NK-92 (cell line): ENCODE measurements around the gene NUP214.

Source experiments
- DNase-seq: peaks from one replicate; lab custom pipeline; 2025; ENCODE audit not compliant: unreplicated experiment; lab: John Stamatoyannopoulos, UW

NUP214 gene

DNA sequence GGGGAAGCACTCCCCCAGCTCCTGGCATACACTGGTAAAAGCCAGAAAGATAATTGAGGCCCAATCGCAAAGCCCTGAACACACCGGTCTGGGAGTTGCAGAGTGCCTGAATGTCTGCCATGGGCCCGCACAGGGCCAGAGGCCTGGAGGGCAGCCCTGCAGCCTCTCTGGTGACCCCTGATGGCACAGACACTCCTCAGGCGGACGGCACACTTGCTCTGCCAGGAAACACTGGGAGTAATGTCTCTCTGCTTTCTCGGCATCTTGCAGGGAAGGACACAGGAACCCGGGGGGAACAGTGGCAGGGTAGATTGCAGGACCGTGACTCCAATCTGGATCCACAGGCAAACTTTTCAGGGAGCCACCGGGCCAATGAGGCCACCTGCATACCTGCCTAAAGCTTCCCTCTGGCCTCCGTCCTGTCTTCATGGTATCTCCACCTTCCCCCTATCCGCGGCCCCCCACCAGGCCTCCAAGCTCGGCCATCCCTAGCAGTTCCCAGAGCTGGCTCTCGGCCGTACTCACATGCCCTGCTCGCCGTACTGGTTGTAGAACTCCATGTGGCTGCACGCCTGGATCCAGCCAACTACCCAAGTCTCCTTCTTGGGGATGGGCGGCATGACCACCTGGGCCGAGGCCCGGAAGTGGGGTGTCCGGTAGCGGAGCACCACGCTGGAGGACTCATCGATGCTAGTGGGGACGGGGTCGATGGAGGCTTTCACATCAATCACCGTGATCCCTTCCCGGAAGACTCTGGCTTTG lies 150.1 kb downstream of the NUP214 start:
- no peak for DNase-seq

GRCh38 chr9:131276094-131276888 lies 150.9 kb downstream of the NUP214 start, which contains the start of gene FAM78A:
FAM78A (minus strand) TSS chr9:131276510; CDS start chr9:131276179, 331 bp downstream.
- DNase-seq: no peak

- DNase-seq: no peak
Observed at GRCh38 chr9:131276891-131277286, 151.5 kb downstream of the NUP214 start.

- no peak for DNase-seq
Observed at GRCh38 chr9:131277287-131277909, 152.0 kb downstream of the NUP214 start.

DNA sequence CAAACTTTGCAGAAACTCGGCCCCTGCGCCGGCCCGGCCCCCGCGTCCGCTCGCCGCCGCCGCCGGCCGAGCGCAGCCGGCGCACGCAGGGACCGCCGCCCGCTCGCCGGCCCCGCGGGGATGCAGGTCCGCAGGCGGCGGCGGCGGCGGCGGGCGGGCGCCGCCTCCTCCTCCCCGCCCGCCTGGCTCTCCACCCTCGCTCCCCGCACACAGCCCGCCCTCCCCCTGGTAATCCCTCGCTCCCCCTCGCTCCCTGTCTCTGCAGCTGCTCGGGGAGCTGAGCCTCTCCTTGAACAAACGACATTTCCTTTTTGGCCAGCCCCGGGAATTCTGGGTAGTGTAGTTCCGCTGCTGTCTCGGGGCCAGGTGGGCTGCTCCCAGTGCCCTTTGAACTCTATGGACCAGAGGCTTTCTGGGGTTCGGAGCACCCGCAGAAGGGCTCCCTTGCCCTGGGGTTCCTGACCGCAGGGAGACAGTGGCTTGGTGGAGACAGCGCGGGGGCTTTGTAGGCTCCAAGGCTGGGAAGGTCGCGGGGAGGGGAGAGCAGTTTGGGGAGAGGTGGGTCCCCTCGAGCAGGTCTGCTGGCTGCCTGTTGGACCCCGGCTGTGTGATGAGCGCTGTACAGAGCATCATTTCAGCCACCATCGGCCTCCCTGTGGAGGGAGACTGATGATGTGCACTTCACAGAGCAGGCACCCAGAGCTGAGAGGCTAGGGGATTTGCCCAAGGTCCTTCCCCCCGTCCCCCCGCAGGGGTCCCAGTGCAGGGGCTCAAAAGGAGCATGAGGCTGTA lies 152.7 kb downstream of the NUP214 start:
- DNase-seq: no peak

GRCh38 chr9:131278702-131279111 lies 153.3 kb downstream of the NUP214 start:
- DNase-seq: no peak

DNA sequence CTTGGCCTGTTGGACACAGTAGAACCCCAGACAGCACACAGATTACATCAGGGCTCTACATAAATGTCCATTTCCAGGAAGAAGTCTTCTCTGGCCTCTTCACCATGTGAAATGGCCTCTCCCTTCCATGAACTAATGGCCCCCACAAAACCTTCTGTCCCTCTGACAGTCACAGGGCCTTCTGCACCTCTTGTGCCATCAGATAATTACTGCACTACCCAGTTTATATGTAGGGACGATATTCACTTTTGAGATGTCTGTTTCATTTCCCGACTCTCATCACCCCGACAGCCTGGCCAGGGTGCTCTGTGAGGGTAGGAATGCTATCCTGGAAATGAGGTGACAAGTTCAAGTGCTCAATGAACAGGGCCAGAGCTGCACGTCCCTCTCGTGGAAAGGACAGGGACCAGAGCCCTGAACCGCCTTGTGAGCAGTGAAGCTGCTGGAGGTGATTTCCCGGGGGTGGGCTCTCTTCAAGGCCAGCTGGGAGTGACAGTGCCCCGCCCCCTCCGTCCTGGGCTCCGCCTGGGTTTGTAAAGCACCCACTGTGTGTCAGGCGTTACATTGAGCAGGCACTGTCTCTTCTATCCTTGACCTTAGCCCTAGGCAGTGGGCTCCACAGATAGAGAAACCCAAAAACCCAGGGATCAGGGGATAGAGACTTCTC lies 153.9 kb downstream of the NUP214 start:
- DNase-seq: no peak

DNA sequence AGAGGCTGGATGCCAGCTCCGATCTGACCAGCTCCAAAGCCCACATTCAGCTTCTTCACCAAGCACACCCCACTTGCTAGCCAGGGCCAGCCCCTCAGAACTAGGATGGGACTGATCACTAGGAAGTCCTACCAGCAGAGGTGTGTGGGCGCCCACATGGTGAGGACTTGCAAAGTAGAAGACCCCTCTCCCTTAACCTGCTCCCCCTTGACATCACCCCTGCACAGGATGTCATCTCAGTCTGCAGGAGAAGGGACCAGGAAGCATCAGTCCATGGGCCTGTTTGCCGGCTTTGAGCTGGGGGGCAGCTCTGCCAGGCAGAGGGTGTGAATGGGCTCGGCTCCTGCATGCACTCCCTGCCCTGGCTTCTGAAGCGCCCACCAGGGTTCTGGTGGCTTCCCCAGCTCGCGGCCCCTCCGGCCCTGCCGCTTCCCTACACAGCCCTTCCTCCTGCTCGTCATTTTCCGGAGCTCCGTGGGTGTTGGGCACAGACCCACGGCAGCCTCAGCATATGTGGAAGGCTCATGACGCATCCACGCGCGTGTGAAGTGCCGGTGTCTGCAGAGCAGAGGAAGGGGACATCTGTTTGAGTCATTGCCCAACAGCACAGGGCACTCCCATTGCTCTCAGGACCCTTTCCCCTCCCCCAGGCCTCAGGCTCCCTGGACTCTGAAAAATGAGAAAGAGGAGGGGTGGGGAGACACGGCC lies 154.6 kb downstream of the NUP214 start:
- no peak for DNase-seq

DNA sequence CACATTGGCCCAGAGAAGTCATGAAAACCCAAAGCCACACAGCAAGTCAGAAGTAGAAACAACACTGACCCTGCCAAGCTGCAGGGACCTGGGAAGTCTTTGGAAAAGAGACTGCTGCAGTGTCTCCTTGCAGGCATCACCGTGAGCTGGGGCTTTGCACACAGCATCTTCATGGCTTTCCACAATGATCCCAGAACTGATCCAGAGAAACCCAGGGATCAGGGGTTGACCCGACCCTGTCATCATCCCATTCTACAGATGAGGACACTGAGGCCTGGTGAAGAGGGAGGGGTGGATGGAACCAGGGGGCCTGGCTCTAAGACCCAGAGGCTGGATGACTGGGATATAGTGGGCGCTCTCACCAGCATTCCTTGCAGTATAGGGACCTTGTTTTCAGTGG lies 155.3 kb downstream of the NUP214 start:
- DNase-seq: no peak

DNA sequence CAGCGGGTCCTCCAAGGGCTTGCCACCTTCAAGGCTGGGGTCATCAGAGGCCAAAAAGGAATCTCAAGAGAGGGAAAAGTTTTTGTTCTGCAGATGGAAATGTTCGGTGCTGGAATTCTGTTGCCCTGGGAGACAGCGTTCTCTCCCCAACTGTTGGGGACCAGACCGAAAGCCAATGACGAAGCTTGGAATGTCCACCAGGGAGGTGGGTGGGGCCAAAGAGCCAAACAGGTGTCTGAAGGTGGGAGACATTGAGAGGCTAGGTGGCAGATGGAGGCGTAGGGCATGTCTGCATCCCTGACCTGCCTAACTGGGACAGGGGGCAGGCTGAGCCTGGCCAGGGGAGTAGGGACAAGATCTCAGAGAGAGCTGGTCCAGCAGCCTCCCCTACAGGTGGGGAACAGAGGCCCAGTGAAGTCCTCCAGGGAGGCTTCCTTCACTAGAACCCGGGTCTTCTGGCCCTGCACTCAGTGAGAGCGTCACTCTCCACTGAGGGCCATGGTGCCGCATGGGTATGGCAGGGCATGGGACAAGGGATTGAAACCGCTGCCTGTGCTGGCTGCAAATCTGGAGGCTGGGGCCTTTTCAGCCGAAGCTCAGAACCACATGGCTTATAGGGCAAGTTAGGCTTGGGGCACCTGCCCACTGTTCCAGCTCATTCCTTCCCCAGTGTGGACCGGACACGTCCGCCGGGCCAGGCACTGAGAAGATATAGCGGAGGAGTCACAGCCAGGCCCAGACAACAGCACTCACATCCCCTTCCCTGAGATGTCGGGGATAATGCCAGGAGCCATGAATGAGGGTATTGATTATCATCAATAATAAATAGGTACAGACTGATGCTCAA lies 156.0 kb downstream of the NUP214 start:
- DNase-seq: no peak

DNA sequence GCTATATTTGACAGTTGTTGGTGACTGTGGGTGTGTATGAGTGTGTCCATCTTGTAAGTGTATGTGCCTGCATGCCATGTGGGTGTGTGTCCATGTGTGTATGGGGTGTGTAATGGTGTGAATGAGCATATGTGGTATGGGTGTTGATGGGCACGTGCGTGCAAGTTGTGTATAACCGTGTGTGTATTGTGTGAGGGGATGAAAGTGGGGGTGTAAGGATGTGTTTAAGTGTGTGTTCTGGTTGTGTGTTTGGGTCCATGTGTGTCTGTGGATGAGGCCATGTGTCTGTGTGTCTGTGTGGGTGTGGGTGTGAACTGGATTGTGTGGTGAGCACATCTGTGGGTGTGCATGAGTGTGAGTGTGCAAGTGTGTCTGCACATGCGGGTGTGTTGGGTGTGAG lies 156.8 kb downstream of the NUP214 start:
- no peak for DNase-seq

DNA sequence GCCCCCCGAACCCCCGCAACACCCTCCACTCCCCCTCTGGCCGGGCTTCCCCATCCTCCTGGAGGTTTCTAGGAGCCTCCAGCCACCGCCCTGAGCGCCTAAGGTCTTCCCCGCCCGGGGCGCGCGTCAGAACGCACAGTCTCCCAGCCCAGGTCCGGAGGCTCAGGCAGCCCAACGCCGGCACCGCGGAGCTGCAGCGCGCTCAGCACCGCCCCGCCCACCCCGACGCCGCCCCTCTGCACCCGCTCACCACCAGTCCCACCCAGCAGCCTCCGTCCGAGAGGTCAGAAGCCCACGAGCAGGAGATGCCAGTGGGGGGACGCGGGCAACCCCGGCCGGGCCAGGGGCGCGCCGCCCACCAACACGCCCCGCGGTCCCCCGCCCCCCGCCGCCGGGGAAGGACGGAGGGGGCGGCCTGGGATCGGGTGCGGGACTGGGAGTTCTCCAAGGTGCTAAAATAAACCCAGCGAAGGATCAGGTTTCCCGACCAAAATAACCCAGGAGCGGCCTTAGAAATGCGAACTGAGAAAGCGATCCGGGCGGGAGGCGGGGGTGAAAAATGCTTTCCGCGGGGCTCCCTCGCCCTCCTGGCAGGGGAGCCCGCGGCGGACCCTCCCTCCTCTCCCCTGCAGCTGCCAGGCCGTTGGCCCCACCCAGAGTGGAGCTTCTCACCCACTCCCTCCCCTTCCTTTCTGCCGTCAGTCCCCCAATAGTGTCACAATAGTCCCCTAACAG lies 157.5 kb downstream of the NUP214 start:
- DNase-seq: no peak
